MM.1S (cell line): ENCODE results near the gene SUZ12.
"Not testable (repeated sequence)": the region's sequence is repeated elsewhere in the genome, so short reads cannot be mapped to it uniquely, and the experiment has no call there.

Experiments
- EZH2phosphoT487 ChIP-seq: fragments of 300-600 bp; sonication (generic); IDR thresholded peaks from 2 replicates; pipeline ENCODE4 v1.6.1; 2018; ENCODE audit warnings: antibody characterized with exemption, low read length
- TF ChIP-seq, protein P1 (sequence below): fragments of 300-600 bp; sonication (generic); IDR thresholded peaks from 2 replicates; pipeline ENCODE4 v1.5.1; 2016; ENCODE audit warnings: antibody characterized with exemption, low read length, mixed read lengths

DNA sequence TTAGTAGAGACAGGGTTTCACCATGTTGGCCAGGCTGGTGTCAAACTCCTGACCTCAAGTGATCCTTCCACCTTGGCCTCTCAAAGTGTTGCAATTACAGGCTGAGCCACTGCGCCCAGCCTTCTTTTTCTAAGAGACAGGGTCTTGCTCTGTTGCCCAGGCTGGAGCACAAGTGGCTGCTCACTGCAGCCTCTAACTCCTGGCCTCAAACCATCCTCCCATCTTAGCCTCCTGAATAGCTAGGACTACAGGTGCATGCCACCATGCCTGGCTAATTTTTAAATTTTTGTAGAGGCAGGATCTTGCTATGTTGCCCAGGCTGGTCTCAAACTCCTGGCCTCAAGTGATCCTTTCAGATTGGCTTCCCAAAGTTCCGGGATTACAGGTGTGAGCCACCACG lies 15.1 kb downstream of the SUZ12 start:
- TF ChIP-seq, protein P1, sequence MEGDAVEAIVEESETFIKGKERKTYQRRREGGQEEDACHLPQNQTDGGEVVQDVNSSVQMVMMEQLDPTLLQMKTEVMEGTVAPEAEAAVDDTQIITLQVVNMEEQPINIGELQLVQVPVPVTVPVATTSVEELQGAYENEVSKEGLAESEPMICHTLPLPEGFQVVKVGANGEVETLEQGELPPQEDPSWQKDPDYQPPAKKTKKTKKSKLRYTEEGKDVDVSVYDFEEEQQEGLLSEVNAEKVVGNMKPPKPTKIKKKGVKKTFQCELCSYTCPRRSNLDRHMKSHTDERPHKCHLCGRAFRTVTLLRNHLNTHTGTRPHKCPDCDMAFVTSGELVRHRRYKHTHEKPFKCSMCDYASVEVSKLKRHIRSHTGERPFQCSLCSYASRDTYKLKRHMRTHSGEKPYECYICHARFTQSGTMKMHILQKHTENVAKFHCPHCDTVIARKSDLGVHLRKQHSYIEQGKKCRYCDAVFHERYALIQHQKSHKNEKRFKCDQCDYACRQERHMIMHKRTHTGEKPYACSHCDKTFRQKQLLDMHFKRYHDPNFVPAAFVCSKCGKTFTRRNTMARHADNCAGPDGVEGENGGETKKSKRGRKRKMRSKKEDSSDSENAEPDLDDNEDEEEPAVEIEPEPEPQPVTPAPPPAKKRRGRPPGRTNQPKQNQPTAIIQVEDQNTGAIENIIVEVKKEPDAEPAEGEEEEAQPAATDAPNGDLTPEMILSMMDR, result not testable (repeated sequence)
- TF ChIP-seq EZH2phosphoT487, result not testable (repeated sequence)
